GM18502 (cell line): ENCODE data around the gene ANKLE1.

Experiments
- ATAC-seq: cut with Tn5 transposase; IDR thresholded peaks from one replicate; pipeline ENCODE4 v1.9.1; 2021; ENCODE audit warnings: mild to moderate bottlenecking; ENCODE audit not compliant: unreplicated experiment, poor library complexity

The ANKLE1 gene

GRCh38 chr19:17281391-17282304, at the start of gene ANKLE1:
ANKLE1 (plus strand) TSS chr19:17281901; CDS start chr19:17281921, 20 bp downstream.
- ATAC-seq: peak; percentile 45

- ATAC-seq: no peak
Measured at GRCh38 chr19:17232258-17232657, 49.4 kb upstream of the ANKLE1 start.

- no peak for ATAC-seq
Measured at GRCh38 chr19:17234911-17235299, 46.8 kb upstream of the ANKLE1 start.

GRCh38 chr19:17235300-17235970, 46.3 kb upstream of the ANKLE1 start:
- ATAC-seq: peak; percentile 69

GRCh38 chr19:17235971-17236777, 45.5 kb upstream of the ANKLE1 start:
- ATAC-seq: peak; percentile 19

GRCh38 chr19:17236811-17237543, 44.7 kb upstream of the ANKLE1 start:
- ATAC-seq: no peak

GRCh38 chr19:17237747-17238706, 43.7 kb upstream of the ANKLE1 start:
- no peak for ATAC-seq

GRCh38 chr19:17240062-17240752, 41.5 kb upstream of the ANKLE1 start:
- no peak for ATAC-seq

- no peak for ATAC-seq
Measured at GRCh38 chr19:17240826-17241399, 40.8 kb upstream of the ANKLE1 start.

- ATAC-seq: no peak
Measured at GRCh38 chr19:17242431-17243208, 39.1 kb upstream of the ANKLE1 start.

- ATAC-seq: no peak
Measured at GRCh38 chr19:17243211-17243829, 38.4 kb upstream of the ANKLE1 start.

GRCh38 chr19:17243830-17244617, 37.7 kb upstream of the ANKLE1 start:
- ATAC-seq: no peak

GRCh38 chr19:17244618-17245534, 36.8 kb upstream of the ANKLE1 start:
- ATAC-seq: peak; percentile 17

GRCh38 chr19:17245535-17245984, 36.1 kb upstream of the ANKLE1 start, which contains the start of gene NR2F6:
NR2F6 (minus strand) TSS chr19:17245919; CDS start chr19:17245220, 699 bp downstream.
- peak; percentile 14 for ATAC-seq
